ENCODE data around the gene YY1AP1. TPM values are rescaled to one million over a fixed set of nuclear protein-coding genes. Genes with fewer than 3 reads are reported as not detected.
"Not testable (repeated sequence)": the region's sequence is repeated elsewhere in the genome, so short reads cannot be mapped to it uniquely, and the experiment has no call there.

YY1AP1 gene
- total RNA-seq, 1 donor from 2014 or later = 89.6 TPM

DNA sequence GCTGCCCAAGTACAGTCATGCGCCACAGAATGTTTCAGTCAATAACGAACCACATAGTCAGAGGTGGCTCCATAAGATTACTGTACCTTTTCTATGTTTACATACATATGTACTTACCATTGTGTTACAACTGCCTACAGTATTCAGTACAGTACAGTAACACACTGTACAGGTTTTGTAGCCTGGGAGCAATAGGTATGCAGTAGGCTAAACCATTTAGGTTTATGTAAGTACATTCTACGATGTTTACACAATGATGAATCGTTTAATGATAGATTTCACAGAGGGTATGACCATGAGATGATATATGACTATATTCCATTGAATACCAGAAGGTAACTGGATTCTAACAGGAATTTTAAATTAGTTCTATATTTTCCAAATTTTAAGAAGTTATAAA is 10.5 kb downstream of the YY1AP1 start:
- no peaks in the 10 kb centered on the region for H3K9me3 Mint-ChIP-seq
- POLR2A ChIA-PET = no interaction called here

DNA sequence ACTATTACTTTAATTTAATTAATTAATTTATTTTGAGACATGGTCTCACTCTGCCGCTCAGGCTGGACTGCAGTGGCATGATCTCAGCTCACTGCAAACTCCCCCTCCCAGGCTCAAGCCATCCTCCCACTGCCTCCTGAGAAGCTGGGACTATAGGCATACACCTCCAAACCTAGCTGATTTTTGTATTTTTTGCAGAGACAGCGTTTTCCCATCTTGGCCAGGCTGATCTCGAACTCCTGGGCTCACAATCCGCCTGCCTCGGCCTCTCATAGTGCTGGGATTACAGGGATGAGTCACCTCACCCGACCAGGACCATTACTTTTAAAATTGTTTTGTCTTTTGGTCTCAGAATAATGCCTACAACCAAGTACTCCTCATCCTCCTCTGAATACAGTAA is 15.6 kb downstream of the YY1AP1 start:
- CTCF ChIA-PET = no interaction called here
- intact Hi-C loops (cut with micrococcal nuclease) = no loop called here
- Mint-ChIP-seq H3K27me3 (no peaks in the 10 kb centered on the region), H3K27ac (no peak overlapping the region), H3K4me1 (no peaks in the 10 kb centered on the region), H3K36me3 (ENCODE audit: low read depth) (peaks cover 88% of the 10 kb centered on the region), H3K4me3 (no peak overlapping the region), H3K9me3 (no peaks in the 10 kb centered on the region)
- no peak for DNase-seq
- no peak for ATAC-seq (ENCODE audit: low read depth)
- TF ChIP-seq CTCF (IDR thresholded peaks at IDR 0.05) = no peak
- POLR2A ChIA-PET = no interaction called here

More for the DNA sequence above, 10.5 kb downstream of the YY1AP1 start:
- CTCF ChIA-PET = no interaction called here
- TF ChIP-seq CTCF (IDR thresholded peaks at IDR 0.05) = no peak
- Mint-ChIP-seq H3K4me3 (no peak overlapping the region), H3K27ac (no peak overlapping the region), H3K36me3 (ENCODE audit: low read depth) (peaks cover 77% of the 10 kb centered on the region), H3K27me3 (no peaks in the 10 kb centered on the region), H3K4me1 (peaks cover 11% of the 10 kb centered on the region)
- ATAC-seq (ENCODE audit: low read depth) = no peak
- DNase-seq = no peak
- intact Hi-C loops (cut with micrococcal nuclease) = no loop called here

DNA sequence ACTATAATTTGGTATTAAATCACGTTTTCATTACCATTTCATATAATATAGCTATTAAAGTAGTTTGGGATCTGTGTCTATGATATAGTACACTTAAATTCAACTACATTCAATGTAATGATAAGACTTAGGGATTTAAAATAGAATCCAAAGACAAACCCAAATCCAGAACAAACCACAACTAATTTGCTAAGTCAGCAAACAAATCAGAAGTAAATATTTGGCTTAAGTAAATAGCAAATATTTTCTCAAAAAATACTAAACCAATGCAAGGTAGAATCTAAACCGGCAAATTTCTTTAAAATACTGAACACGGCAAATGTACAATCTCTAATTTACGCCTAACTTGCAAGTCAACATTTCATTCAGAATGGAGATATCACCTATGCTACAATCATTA is 16.8 kb downstream of the YY1AP1 start:
- no peak for ATAC-seq (ENCODE audit: low read depth)
- ChIA-PET CTCF (no interaction called here), POLR2A (no interaction called here)
- no peak for DNase-seq
- Mint-ChIP-seq H3K4me1 (no peaks in the 10 kb centered on the region), H3K27me3 (no peaks in the 10 kb centered on the region), H3K27ac (no peak overlapping the region), H3K36me3 (ENCODE audit: low read depth) (peaks cover 85% of the 10 kb centered on the region), H3K4me3 (no peak overlapping the region), H3K9me3 (no peaks in the 10 kb centered on the region)
- intact Hi-C loops (cut with micrococcal nuclease) = no loop called here
- TF ChIP-seq CTCF (IDR thresholded peaks at IDR 0.05) = no peak

- intact Hi-C loops (cut with micrococcal nuclease) = no loop called here
- CTCF ChIA-PET = no interaction called here
- POLR2A ChIA-PET = no interaction called here
These were observed 19.1 kb downstream of the YY1AP1 start for GRCh38 chr1:155669233-155670162.

DNA sequence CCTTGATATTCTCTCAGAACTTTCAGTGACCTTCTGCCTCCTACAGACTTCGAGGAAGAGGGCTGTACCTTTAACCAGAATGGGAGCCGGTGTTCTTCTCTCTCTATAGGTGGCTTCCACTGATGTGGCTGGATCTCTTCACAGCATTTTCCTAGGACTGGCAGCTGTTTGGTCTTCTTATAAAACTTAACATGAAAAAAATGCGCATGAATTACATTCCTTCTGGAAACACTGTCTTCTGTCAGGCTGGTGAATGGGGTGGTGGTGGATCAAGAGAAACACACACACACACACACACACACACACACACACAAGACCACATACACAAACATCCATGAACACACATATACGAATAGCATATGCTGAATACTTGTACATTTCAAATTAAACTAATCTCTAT is 27.3 kb downstream of the YY1AP1 start:
- H3K27ac Mint-ChIP-seq; CTCF ChIA-PET; H3K4me3 Mint-ChIP-seq; H3K4me1 Mint-ChIP-seq; H3K27me3 Mint-ChIP-seq; ATAC-seq (ENCODE audit: low read depth); DNase-seq; H3K9me3 Mint-ChIP-seq; intact Hi-C loops (cut with micrococcal nuclease): not testable (repeated sequence)
- peaks cover 68% of the 10 kb centered on the region for H3K36me3 Mint-ChIP-seq (ENCODE audit: low read depth)
- POLR2A ChIA-PET = interaction anchor here (0.6 kb wide), 1 partner anchor 100 kb away, joined by 11 read pairs; no protein-coding TSS in a partner anchor

More at GRCh38 chr1:155669233-155670162, 19.1 kb downstream of the YY1AP1 start:
- peaks cover 79% of the 10 kb centered on the region for H3K36me3 Mint-ChIP-seq (ENCODE audit: low read depth)
- no peak overlapping the region for H3K27ac Mint-ChIP-seq
- no peaks in the 10 kb centered on the region for H3K9me3 Mint-ChIP-seq
- H3K4me3 Mint-ChIP-seq = no peak overlapping the region
- no peak for TF ChIP-seq CTCF (IDR thresholded peaks at IDR 0.05)
- DNase-seq (no peak), ATAC-seq (ENCODE audit: low read depth) (no peak)
- no peaks in the 10 kb centered on the region for H3K27me3 Mint-ChIP-seq
- no peaks in the 10 kb centered on the region for H3K4me1 Mint-ChIP-seq
